ENCODE measurements around the gene BEST4. TPM values are rescaled to one million over a fixed set of nuclear protein-coding genes. Genes with fewer than 3 reads are reported as not detected.

BEST4 gene
- total and polyA plus RNA-seq, 2 of the 13 experiments (the other 11 are each of a cell fraction or from before 2014, with no cell fraction given), result 0.77 to 1.4 TPM

DNA sequence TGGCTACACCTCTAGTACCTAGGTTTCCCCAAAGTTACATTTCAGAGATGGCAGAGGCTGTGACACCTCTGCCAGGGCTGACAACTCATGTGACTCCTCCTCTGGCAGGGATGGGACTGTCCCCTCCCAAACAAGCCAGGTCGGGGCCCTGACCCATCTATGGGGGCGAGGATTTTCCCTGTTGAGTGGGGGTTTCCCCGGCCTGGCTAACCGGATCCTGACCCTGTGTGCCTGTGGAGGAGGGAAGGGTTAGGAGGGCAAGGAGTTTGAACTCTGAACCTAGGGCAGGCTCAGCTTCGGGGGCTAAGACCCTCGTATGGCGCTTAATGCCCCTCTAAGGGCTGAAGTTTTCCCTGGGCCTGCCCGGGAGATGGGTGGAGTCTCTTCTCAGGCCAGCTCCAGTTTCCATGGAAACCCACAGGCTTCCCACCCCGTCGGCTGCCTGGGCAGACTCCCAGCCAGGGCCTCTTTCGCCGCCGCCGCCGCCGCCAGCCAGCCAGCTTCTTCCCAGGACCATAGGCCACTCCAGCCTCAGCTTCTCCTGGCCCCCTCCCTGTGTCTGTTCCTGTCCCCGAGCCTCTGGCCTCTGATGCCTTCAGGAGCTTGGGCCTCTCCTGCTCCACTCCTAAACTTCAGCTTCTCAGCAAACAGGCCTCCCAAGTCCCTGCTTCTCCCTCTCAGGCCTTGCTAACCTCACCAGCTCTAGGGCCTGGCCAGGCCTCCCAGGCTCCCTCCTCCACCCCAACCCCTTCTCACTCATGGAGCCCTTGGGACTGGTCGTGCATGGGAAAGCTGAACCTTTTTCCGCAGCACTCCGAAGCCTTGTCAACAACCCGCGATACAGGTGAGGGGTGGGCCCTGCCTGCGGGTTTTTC is 20.3 kb upstream of the BEST4 start, which contains the start of gene BTBD19 (continued):
- TF ChIP-seq ZNF569 (CRISPR knock-in tag; IDR thresholded peaks at IDR 0.05; ENCODE audit: borderline replicate concordance) (no peak), GPN1 (CRISPR knock-in tag; IDR thresholded peaks at IDR 0.05; ENCODE audit: borderline replicate concordance) (no peak), SIN3A (IDR thresholded peaks at IDR 0.05; ENCODE audit: borderline replicate concordance, low read depth, low read length) (peak; percentile 80; the same call in 1 of the 2 replicates), JUND (CRISPR knock-in tag; IDR thresholded peaks at IDR 0.05) (0 out of 2 replicates have a peak, but pooled peaks have one; percentile 3), NCOA2 (CRISPR knock-in tag; IDR thresholded peaks at IDR 0.05) (peak; percentile 21; the same call in 1 of the 2 replicates)
- TF ChIP-seq, protein P1, sequence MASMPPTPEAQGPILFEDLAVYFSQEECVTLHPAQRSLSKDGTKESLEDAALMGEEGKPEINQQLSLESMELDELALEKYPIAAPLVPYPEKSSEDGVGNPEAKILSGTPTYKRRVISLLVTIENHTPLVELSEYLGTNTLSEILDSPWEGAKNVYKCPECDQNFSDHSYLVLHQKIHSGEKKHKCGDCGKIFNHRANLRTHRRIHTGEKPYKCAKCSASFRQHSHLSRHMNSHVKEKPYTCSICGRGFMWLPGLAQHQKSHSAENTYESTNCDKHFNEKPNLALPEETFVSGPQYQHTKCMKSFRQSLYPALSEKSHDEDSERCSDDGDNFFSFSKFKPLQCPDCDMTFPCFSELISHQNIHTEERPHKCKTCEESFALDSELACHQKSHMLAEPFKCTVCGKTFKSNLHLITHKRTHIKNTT (CRISPR knock-in tag; IDR thresholded peaks at IDR 0.05), result peak; percentile 19; the same call in 1 of the 2 replicates
- TF ChIP-seq, protein P2, sequence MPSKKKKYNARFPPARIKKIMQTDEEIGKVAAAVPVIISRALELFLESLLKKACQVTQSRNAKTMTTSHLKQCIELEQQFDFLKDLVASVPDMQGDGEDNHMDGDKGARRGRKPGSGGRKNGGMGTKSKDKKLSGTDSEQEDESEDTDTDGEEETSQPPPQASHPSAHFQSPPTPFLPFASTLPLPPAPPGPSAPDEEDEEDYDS (CRISPR knock-in tag; IDR thresholded peaks at IDR 0.05), result peak; percentile 48; the same call in 1 of the 2 replicates
- TF ChIP-seq, protein P3, sequence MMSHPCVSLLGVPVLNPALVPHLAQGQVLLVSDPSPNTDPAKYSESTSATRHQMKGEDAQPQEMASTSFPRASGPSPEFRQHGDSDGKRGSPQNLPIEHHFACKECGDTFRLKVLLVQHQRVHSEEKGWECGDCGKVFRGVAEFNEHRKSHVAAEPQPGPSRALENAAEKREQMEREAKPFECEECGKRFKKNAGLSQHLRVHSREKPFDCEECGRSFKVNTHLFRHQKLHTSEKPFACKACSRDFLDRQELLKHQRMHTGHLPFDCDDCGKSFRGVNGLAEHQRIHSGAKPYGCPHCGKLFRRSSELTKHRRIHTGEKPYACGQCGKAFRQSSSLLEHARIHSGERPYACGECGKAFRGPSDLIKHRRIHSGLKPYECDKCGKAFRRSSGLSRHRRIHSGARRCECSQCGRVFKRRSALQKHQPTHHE (CRISPR knock-in tag; IDR thresholded peaks at IDR 0.05; ENCODE audit: borderline replicate concordance), result 0 out of 2 replicates have a peak, but pooled peaks have one; percentile 27

All from HepG2 (cell line).